Renal cortex interstitium (tissue), 11 donors: Measurements from ENCODE around the gene ABCC5. TPM values are rescaled to one million over a fixed set of nuclear protein-coding genes. Genes with fewer than 3 reads are reported as not detected.
"Not testable (repeated sequence)": the region's sequence is repeated elsewhere in the genome, so short reads cannot be mapped to it uniquely, and the experiment has no call there.

Source experiments
- DNase-seq, 11 donors: peaks; one replicate each; pipeline ENCODE4 v3.0.0-alpha.2; 2013; ENCODE audit warnings: low read depth in 9 of 11, low spot score in 4 of 11; ENCODE audit errors: extremely low read depth in 1 of 11
- polyA plus RNA-seq, 3 donors: library from polyadenylated mRNA; unstranded; fragments of 120-200 nt; gene quantifications; one replicate each; pipeline ENCODE4 v1.2.1, GENCODE V29; 2013; ENCODE audit not compliant: insufficient read length in 3 of 3

ABCC5 gene
- polyA plus RNA-seq, 3 donors: 49.7 to 75.7 (median 51.7) TPM

DNA sequence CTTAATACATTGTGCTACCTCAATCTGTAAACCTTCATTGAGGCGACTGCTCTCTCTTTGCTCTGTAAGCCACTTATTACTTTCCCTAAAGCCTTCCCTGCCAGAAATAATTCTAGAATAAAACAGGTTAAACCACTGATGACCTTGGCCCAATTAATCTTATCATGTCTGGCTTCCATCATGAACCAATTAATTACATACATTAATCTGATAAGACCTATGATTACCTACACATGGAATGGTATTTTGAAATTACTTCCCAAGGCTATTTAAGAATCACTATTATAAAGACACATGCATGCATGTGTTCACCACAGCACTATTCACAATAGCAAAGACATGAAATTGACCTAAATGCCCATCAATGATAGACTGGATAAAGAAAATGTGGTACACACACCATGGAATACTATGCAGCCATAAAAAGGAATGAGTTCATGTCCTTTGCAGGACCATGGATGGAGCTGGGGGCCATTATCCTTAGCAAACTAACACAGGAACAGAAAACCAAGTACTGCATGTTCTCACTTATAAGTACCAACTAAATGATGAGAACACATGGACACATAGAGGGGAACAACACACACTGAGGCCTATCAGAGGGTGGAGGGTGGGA is 10.7 kb upstream of the ABCC5 start:
- not testable (repeated sequence) for DNase-seq

DNA sequence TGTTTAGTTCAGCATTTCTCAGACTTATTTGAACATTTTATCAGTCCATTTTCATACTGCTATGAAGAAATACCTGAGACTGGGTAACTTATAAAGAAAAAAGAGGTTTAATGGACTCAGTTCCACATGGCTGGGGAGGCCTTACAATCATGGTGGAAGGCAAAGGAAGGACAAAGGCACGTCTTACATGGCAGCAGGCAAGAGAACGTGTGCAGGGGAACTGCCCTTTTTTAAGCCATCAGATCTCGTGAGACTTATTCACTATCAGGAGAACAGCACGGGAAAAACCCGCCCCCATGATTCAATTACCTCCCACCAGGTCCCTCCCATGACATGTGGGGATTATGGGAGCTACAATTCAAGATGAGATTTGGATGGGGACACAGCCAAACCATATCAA is 7.6 kb upstream of the ABCC5 start:
- DNase-seq: not testable (repeated sequence)

DNA sequence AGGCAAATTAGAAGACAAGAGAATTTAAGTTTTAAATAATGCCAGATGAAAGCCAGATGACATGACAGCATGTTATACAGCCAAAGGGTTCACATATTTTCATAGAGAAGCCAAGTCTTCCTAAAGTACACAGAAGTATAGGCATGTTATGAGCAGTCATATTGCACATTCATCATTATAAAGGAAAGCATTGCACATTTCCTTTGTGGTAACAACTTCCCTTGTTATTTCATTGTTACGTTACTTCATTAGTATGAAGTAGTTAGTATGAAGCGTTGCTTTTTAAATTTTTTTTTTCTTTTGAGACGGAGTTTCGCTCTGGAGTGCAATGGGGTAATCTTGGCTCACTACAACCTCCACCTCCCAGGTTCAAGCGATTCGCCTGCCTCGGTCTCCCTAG is 4.6 kb upstream of the ABCC5 start:
- DNase-seq: no peak

DNA sequence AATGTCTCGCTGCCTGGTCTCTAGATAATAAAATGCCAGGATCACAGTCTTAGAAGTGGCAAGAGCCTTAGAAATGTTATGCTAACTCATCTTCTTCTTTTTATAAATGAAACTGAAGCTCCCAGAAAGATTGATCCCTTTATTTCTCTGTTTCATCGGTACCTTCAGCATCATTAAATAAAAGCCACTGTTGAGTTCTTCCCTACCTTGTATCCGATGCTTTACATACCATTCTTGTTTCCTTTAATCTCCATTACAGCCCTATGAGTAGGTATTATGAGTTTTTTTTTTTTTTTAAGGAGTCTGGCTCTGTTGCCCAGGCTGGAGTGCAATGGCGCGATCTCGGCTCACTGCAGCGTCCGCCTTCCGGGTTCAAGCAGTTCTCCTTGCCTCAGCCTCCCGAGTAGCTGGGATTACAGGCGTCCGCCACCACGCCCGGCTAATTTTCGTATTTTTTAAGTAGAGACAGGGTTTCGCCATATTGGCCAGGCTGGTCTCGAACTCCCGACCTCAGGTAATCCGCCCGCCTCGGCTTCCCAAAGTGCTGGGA is 815 bp upstream of the ABCC5 start:
- no peak for DNase-seq

DNA sequence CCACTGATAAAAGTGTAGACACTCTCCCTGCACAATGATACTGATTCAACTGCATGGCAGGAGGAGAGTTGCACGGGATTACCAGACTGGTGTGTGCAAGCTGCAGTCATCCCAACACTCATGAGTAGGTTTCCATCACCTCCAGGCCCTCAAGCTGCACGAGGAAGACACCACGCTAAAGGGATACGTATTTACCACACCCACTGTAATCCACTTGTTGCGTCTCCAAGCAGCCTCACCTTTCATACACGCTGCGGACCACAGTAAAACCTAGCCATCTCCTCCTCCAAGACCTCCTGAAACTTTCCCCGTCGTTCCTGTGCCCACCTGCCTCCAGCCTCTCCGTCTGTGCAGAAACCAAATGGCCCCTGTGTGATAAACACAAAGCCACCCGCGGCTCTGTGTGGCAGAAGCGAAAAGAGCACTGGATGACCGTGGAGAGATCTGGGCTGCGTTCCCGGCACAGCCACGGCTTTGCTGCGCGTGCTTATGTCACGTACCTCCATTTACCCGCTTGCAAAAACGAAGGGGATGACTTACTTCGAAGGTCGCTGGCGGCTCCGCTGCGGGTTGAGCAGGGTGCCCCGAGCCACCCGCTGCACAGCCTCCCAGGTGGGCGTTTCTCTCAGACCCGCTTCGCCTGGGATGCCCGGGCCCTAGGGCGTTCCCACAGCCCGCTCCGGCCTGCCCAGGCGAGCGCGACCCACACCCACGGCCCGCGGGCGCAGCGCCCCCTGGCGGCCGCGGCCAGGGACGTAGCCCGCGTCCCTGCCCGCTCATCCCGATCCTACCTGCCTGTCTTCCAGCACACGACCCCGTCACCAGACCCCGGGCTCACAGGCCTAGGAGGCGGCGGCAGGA is 643 bp downstream of the ABCC5 start:
- peak in 6 of 11 donors; percentile 58 to 68 (median 60) for DNase-seq

DNA sequence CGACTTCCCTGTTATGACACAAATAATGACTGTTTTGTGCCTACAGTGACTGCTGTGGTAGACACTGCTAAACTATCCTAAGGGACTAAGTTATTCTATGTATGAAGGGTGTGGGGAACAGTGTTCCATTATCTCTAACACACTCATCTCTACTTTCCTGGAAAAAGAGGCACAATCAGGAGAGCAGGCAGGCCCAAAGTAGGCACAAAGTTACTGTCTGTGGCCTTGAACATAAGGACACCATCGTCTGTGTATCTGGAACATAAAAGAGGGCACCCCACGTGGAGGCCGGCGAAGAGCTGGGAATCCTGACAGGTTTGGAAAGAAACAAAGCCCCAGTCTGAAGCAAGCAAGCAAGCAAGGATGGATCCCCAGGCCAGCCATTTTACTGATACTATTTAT is 1.5 kb downstream of the ABCC5 start:
- DNase-seq: no peak

DNA sequence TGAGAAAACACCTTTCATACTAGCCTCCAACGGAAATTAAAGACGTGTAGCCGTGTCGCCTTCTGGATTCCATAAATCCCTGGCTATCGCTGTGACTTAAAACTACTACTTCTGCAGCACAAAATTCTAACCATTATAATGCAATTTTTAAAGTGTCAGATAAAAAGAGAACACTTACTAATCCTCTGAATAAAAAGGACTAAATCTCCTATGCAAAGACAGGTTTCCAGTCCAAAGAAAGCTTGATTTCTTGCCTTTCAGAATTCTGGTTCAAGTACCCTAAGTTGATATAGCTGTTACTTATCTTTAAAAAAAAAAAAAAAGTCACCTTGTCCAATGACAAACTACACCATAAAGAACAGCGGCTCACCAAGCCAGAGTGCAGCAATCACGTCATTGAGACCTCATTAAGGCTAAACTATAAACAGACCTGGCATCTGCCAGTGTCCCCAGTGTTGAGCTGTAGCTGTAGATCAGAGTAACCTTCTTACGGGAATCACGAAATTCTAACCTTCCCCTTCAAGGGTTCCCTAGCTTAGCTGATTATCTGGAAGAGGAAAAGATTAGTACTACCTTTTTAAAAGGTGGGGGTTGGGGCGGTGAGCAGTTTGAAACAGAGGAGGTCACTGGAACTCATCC is 2.2 kb downstream of the ABCC5 start:
- DNase-seq: no peak

DNA sequence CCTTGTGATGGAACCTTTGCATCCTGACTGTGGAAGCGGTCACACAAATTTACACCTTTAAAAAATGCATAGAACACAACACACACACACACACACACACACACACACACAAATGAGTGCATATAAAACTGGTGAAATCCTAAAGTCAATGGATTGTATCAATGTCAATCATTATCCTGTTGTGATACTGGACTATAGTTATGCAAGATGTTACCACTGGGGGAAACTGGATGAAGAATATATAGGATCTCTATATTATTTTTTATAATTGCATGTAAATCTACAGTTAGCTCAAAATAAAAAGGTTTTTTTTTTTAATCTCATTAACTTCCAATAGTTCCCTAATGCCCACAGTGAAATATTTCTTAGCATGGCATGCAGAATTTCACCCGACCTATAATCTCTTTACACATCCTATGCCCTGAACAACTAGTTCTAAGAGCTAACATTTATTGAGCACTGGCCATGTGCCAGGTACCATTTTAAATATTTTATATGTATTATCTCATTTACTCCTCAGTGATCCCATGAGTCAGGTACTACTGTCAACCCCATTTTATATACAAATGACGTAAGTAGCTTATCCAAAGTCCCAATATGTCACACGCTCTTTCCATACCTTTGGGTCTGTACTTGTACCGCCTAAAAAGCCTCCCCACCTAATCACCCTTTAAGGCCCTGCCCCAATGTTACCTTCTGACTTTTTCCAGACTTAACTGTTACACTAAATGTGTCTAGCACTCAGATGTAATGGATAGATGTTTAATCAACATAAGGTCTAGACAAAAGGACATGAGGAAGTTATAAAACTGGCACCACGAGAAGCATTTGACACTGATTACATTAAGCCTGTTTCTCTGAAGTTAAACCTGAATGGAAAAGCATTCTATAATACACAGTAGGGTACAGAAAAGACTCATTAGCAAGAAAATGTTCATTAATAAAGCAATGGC is 5.5 kb downstream of the ABCC5 start:
- DNase-seq: no peak

DNA sequence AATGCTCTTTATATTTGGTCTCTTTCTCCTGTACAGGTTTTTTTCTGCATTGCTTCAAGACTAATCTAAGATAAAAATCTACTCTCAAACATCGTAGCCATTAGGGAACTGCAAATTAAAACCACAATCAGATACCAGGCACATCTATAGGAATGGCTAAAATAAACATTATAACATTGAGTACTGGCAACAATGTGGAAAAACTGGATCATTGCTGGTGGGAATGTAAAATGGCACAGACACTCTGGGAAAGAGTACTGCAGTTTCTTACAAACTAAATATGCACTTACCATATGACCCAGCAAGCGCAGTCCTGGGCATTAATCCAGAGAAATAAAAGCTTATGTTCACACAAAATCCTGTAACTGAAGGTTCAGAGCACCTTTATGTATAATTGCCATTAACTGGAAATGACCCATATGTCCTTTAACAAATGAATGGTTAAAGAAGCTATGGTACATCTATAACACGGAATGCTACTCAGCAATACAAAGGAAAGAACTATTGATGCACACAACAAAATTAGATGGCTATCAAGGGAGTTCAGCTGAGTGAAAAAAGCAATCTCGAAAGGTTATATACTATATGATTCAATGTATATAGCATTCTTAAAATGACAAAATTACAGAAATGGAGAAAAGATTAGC is 6.3 kb downstream of the ABCC5 start:
- DNase-seq: no peak

DNA sequence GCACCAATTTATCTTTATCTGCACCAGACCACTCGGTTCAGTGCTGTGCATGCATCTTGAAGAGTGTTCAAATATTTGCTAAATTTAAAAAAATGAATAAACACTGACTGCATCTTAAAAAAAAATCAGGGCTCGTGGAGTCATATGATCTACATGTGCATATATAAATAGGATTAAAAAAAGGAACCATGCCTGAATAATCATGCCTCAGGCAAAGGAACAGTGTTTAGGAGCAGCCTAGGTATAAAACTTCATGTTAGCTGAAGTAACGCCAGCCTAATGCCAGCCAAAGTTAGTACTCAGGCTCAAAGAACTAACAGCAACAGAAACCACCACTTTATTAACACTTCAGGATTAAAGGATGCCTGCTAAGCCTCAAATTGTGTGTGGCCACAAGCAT is 9.5 kb downstream of the ABCC5 start:
- no peak for DNase-seq

DNA sequence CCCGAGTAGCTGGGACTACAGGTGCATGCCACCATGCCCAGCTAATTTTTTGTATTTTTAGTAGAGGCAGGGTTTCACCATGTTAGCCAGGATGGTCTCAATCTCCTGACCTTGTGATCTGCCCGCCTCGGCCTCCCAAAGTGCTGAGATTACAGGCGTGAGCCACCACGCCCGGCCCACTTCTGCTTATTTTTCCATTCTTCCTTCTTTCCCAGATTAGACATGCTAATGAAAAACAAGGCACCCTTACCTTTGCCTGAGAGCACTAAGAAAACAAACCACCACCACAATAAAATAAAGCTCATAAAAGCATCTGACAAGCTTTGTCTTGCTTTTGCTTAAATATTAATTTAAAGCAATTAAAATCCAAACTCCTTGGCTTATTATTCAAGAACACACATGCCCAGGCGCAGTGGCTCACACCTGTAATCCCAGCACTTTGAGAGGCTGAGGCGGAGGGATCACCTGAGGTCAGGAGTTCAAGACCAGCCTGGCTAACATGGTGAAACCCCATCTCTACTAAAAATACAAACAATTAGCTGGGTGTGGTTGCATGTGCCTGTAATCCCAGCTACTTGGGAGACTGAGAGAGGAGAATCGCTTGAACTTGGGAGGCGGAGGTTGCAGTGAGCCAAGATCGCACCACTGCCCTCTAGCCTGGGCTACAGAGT is 10.4 kb downstream of the ABCC5 start:
- not testable (repeated sequence) for DNase-seq

DNA sequence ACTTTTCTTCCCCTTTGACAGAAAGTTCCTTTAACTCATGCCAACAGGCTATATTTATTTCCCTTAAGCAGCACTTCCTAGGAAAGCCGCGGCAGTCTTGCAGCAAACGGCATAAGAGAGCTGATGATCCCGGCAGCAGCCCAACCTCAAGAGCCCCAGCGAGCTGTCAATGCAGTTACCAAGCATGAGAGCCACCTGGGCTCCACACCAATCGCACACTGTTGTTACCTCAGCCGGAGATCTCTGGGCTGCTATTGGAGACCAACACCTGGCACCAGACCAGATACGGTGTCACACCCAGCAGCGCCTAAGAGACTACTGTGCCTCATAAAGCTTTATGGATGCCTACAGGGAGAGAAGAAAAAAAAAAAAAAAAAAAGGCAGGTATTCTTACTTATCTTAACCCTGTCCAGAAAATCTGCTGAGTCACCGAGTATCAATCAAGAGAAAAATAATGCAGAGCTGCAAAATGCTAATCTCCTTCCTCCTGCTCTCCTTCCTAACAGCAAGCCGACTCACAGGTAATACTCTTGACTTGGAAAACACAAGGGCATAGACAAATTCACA is 11.7 kb downstream of the ABCC5 start:
- DNase-seq: peak in 9 of 11 donors; percentile 44 to 77 (median 66)

DNA sequence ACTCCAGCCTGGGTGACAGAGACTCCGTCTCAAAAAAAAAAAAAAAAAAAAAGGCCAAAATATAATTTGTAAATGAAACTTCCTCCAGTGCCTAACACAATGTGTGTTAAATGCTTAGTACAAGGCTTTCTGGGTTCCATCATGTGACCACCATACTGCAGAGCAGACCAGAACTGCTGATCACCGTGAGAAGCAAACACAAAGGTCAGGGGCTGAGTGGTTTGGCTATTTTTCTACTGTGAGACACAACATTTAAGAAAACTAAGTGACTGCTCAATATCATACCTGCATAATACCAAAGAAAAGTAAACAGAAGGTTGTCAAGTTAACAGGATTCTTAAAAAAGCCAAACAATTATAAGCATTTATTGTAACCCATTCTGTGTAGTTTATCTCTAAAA is 13.2 kb downstream of the ABCC5 start:
- no peak for DNase-seq

DNA sequence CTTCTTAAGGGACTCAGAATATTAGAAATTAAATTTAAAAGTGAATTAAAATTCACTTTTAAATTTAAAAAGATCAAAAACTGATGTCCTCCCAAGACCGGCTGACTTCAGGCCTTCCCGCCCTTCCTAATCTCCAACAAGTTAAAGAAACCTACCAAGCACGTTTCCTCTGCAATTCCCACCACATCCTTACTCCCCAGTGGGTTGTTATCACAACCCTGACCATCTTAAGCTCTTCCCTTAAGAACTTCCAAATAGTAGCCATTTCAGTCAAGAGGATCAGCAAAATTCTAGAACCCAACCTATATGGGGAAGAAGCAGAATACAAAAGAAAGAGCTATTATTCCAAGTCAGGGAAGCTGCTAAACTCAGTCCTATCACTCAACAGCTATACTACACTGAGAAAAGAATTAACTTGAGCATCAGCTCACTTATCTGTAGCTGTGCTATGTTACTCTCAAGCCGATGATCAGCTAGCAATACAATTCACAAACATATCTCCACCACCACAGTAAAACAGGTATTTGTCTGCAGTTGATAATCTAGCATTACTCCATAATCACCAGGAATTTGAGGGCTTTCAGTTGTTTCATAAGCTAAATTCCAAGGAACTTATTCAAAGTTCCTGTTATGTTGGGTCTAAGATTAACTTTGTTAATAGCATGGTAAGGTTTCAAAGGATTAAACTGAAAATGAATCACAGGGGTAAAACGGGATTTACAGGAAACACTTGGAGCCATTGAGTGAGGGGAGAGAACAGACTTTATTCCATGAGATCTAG is 14.3 kb downstream of the ABCC5 start:
- DNase-seq: no peak

DNA sequence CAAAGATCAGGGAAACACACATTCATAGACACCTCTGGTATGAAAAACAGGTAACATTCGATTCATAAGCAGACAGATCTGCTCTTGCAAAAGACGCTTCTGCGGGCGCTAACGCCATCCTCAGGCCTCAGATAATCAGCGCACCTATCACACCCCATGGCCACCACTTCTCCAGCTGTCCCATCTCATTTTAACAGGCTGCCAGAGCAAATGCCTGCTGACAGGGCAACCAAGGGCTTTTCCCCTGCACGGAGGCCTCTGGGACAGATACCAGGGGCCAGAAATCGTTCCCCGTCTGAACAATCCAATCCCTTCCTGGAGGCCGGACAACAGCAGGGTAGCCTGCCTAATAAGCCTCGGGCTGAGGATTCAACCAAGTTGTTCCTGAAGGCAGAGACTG is 15.2 kb downstream of the ABCC5 start:
- DNase-seq: no peak

DNA sequence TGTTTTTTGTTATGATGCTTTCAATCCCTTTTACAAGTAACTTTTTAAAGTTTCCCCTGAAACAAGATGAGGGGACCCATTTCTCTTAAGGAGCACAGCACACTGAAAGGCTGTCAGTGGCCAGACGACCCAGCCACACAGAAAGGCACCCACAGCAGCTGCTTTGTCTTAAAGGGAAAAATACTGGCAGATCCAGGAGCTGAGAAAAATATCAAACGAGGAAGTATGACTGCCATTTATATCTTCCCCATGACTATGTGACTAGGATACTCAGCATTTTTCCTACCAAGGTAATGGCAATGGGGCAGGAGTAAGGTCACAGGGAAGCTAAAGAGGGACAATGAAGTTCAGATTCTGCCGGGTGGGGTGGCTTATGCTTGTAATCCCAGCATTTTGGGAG is 15.9 kb downstream of the ABCC5 start:
- no peak for DNase-seq

DNA sequence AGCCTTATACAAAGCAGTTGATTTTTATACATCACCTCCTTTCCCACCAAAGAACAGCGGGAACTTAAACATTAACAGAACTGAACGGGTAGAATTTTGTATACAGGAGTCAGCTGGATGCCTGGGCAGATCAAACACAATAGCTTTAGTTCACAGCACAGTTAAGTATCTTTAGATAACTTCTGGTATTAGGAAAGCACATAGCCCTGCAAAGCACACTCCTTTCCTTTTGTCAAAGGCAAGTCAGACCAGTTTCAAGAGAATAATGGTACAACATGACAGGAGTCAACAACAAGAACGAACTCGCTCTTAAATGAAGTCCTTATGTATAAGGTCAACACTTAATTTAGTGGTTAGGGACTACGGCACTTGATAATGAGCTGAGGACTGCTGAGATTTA is 26.3 kb downstream of the ABCC5 start:
- no peak for DNase-seq
